ENCODE measurements around the gene GLIS1. TPM values are rescaled to one million over a fixed set of nuclear protein-coding genes. Genes with fewer than 3 reads are reported as not detected.
A peak's percentile ranks its signal among the peaks of the same experiment; 100 is the strongest.

The GLIS1 gene
- total RNA-seq, 2 donors from 2014 or later: not detected

GRCh38 chr1:53535226-53535625 is 203.7 kb downstream of the GLIS1 start:
- Mint-ChIP-seq H3K27ac (no peak overlapping the region), H3K4me3 (no peak overlapping the region), H3K27me3 (ENCODE audit: low read depth) (peaks cover 4% of the 10 kb centered on the region), H3K9me3 (no peaks in the 10 kb centered on the region), H3K36me3 (ENCODE audit: insufficient read depth in 2 of 2) (no peaks in the 10 kb centered on the region), H3K4me1 (ENCODE audit: low read depth) (no peaks in the 10 kb centered on the region)
- DNase-seq (no peak), ATAC-seq (replicated peaks in 1 of 2) (no peak)

GRCh38 chr1:53532912-53533311 is 206.1 kb downstream of the GLIS1 start:
- no peaks in the 10 kb centered on the region for H3K4me1 Mint-ChIP-seq (ENCODE audit: low read depth)
- H3K9me3 Mint-ChIP-seq: no peaks in the 10 kb centered on the region
- ATAC-seq (replicated peaks in 1 of 2): no peak
- peak overlapping the region; percentile 2 for H3K27ac Mint-ChIP-seq
- DNase-seq: no peak
- H3K36me3 Mint-ChIP-seq (ENCODE audit: insufficient read depth in 2 of 2): no peaks in the 10 kb centered on the region
- H3K4me3 Mint-ChIP-seq: no peak overlapping the region
- peaks cover 4% of the 10 kb centered on the region for H3K27me3 Mint-ChIP-seq (ENCODE audit: low read depth)

- no peak overlapping the region for H3K27ac Mint-ChIP-seq
- H3K4me1 Mint-ChIP-seq (ENCODE audit: low read depth): no peaks in the 10 kb centered on the region
- H3K4me3 Mint-ChIP-seq: no peak overlapping the region
- H3K27me3 Mint-ChIP-seq (ENCODE audit: low read depth): peaks cover 4% of the 10 kb centered on the region
- no peaks in the 10 kb centered on the region for H3K9me3 Mint-ChIP-seq
- no peak for DNase-seq
- ATAC-seq (replicated peaks in 1 of 2): no peak
- no peaks in the 10 kb centered on the region for H3K36me3 Mint-ChIP-seq (ENCODE audit: insufficient read depth in 2 of 2)
Measured at GRCh38 chr1:53532377-53532776, 206.6 kb downstream of the GLIS1 start.

GRCh38 chr1:53530550-53530949 is 208.4 kb downstream of the GLIS1 start:
- no peak overlapping the region for H3K4me3 Mint-ChIP-seq
- ATAC-seq (replicated peaks in 1 of 2) (no peak), DNase-seq (no peak)
- H3K27ac Mint-ChIP-seq: no peak overlapping the region
- H3K4me1 Mint-ChIP-seq (ENCODE audit: low read depth): no peaks in the 10 kb centered on the region
- no peaks in the 10 kb centered on the region for H3K36me3 Mint-ChIP-seq (ENCODE audit: insufficient read depth in 2 of 2)
- no peaks in the 10 kb centered on the region for H3K9me3 Mint-ChIP-seq
- H3K27me3 Mint-ChIP-seq (ENCODE audit: low read depth): peaks cover 4% of the 10 kb centered on the region

- DNase-seq: no peak
- ATAC-seq (replicated peaks in 1 of 2): no peak
- no peak overlapping the region for H3K4me3 Mint-ChIP-seq
- peaks cover 4% of the 10 kb centered on the region for H3K27me3 Mint-ChIP-seq (ENCODE audit: low read depth)
- no peak overlapping the region for H3K27ac Mint-ChIP-seq
- no peaks in the 10 kb centered on the region for H3K36me3 Mint-ChIP-seq (ENCODE audit: insufficient read depth in 2 of 2)
- no peaks in the 10 kb centered on the region for H3K9me3 Mint-ChIP-seq
- H3K4me1 Mint-ChIP-seq (ENCODE audit: low read depth): no peaks in the 10 kb centered on the region
Measured at GRCh38 chr1:53529555-53529954, 209.4 kb downstream of the GLIS1 start.

GRCh38 chr1:53527368-53527767 is 211.6 kb downstream of the GLIS1 start:
- Mint-ChIP-seq H3K27ac (no peak overlapping the region), H3K4me1 (ENCODE audit: low read depth) (no peaks in the 10 kb centered on the region), H3K9me3 (no peaks in the 10 kb centered on the region), H3K36me3 (ENCODE audit: insufficient read depth in 2 of 2) (no peaks in the 10 kb centered on the region), H3K27me3 (ENCODE audit: low read depth) (no peaks in the 10 kb centered on the region), H3K4me3 (no peak overlapping the region)
- ATAC-seq (replicated peaks in 1 of 2) (no peak), DNase-seq (no peak)

GRCh38 chr1:53526451-53527101 is 212.4 kb downstream of the GLIS1 start:
- Mint-ChIP-seq H3K9me3 (no peaks in the 10 kb centered on the region), H3K27me3 (ENCODE audit: low read depth) (no peaks in the 10 kb centered on the region), H3K27ac (no peak overlapping the region), H3K4me1 (ENCODE audit: low read depth) (no peaks in the 10 kb centered on the region), H3K4me3 (no peak overlapping the region), H3K36me3 (ENCODE audit: insufficient read depth in 2 of 2) (no peaks in the 10 kb centered on the region)
- no peak for ATAC-seq (replicated peaks in 1 of 2)
- no peak for DNase-seq

GRCh38 chr1:53525595-53525994 is 213.4 kb downstream of the GLIS1 start:
- no peak for ATAC-seq (replicated peaks in 1 of 2)
- Mint-ChIP-seq H3K9me3 (no peaks in the 10 kb centered on the region), H3K4me3 (no peak overlapping the region), H3K27ac (no peak overlapping the region), H3K4me1 (ENCODE audit: low read depth) (no peaks in the 10 kb centered on the region), H3K36me3 (ENCODE audit: insufficient read depth in 2 of 2) (no peaks in the 10 kb centered on the region), H3K27me3 (ENCODE audit: low read depth) (no peaks in the 10 kb centered on the region)
- DNase-seq: no peak

GRCh38 chr1:53524428-53525375 is 214.3 kb downstream of the GLIS1 start:
- ATAC-seq (replicated peaks in 1 of 2): no peak
- Mint-ChIP-seq H3K9me3 (no peaks in the 10 kb centered on the region), H3K27me3 (ENCODE audit: low read depth) (no peaks in the 10 kb centered on the region), H3K4me3 (no peak overlapping the region), H3K27ac (no peak overlapping the region), H3K4me1 (ENCODE audit: low read depth) (no peaks in the 10 kb centered on the region), H3K36me3 (ENCODE audit: insufficient read depth in 2 of 2) (no peaks in the 10 kb centered on the region)
- no peak for DNase-seq

- Mint-ChIP-seq H3K27me3 (ENCODE audit: low read depth) (no peaks in the 10 kb centered on the region), H3K36me3 (ENCODE audit: insufficient read depth in 2 of 2) (no peaks in the 10 kb centered on the region), H3K9me3 (no peaks in the 10 kb centered on the region), H3K4me3 (no peak overlapping the region), H3K4me1 (ENCODE audit: low read depth) (no peaks in the 10 kb centered on the region), H3K27ac (no peak overlapping the region)
- no peak for ATAC-seq (replicated peaks in 1 of 2)
- DNase-seq: no peak
Measured at GRCh38 chr1:53521924-53522552, 216.9 kb downstream of the GLIS1 start.

GRCh38 chr1:53520481-53520880 is 218.5 kb downstream of the GLIS1 start:
- no peak for DNase-seq
- H3K27me3 Mint-ChIP-seq (ENCODE audit: low read depth): no peaks in the 10 kb centered on the region
- H3K27ac Mint-ChIP-seq: no peak overlapping the region
- no peaks in the 10 kb centered on the region for H3K9me3 Mint-ChIP-seq
- no peaks in the 10 kb centered on the region for H3K36me3 Mint-ChIP-seq (ENCODE audit: insufficient read depth in 2 of 2)
- no peaks in the 10 kb centered on the region for H3K4me1 Mint-ChIP-seq (ENCODE audit: low read depth)
- H3K4me3 Mint-ChIP-seq: no peak overlapping the region
- ATAC-seq (replicated peaks in 1 of 2): no peak

- Mint-ChIP-seq H3K27me3 (ENCODE audit: low read depth) (no peaks in the 10 kb centered on the region), H3K36me3 (ENCODE audit: insufficient read depth in 2 of 2) (no peaks in the 10 kb centered on the region), H3K4me3 (no peak overlapping the region), H3K9me3 (no peaks in the 10 kb centered on the region), H3K27ac (no peak overlapping the region), H3K4me1 (ENCODE audit: low read depth) (no peaks in the 10 kb centered on the region)
- no peak for ATAC-seq (replicated peaks in 1 of 2)
- DNase-seq: no peak
Measured at GRCh38 chr1:53519421-53519820, 219.5 kb downstream of the GLIS1 start.

GRCh38 chr1:53518775-53519174 is 220.2 kb downstream of the GLIS1 start:
- ATAC-seq (replicated peaks in 1 of 2) (no peak), DNase-seq (no peak)
- H3K27ac Mint-ChIP-seq: no peak overlapping the region
- H3K4me1 Mint-ChIP-seq (ENCODE audit: low read depth): no peaks in the 10 kb centered on the region
- H3K27me3 Mint-ChIP-seq (ENCODE audit: low read depth): no peaks in the 10 kb centered on the region
- no peaks in the 10 kb centered on the region for H3K9me3 Mint-ChIP-seq
- H3K4me3 Mint-ChIP-seq: no peak overlapping the region
- no peaks in the 10 kb centered on the region for H3K36me3 Mint-ChIP-seq (ENCODE audit: insufficient read depth in 2 of 2)
